Brain pericyte (primary cell): Measurements from ENCODE around the gene TMEM232.
"Not testable (repeated sequence)": the region's sequence is repeated elsewhere in the genome, so short reads cannot be mapped to it uniquely, and the experiment has no call there.

Experiments used
- DNase-seq: peaks from one replicate; pipeline ENCODE4 v3.0.0-alpha.2; 2012; ENCODE audit warnings: low read depth, low spot score

TMEM232 gene

DNA sequence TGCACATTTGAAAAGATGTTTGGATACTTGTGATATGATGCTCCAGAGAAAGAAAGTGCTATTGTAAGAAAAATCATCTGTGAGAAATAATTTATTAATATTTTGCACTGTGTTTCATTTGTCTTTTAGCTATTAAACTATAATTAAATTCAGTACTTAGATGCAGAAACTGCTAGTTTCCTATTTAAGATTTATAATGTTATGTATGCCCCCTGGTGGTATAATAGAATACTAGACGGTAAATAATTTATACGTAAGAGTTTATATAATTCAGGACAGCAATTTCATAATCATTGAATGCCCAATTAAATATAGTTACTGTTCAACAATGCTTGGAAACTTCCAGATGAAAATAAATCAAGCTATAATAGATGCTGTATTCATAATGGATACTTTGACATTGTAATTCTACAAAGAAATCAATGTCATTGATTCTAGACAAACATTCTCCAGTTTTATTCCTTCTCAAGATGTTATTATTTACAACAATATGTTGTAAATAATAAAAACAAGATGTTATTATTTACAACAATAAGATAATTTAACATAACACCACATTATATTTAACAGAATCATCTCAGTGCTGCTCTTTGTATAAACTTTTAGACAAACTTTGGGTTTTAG, 101.0 kb downstream of the TMEM232 start:
- no peak for DNase-seq

DNA sequence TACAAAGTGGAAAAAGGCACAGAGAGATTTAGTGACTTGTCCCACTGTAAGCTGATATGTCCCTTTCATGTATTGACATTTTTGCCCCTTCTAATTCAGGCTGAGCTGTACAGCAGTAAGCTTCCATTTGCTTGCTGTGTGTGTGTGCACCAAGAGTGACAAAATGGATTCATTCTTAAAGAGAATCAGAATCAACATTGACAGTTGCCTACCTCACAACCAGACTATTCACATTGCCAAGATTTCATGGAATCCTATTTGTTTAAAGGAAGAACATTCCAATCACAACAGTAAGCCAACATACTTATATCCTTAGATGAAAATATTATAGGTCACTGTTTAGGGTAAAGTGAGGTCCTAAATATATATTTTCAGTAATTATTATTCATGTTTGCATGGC, 102.6 kb downstream of the TMEM232 start:
- DNase-seq: no peak

DNA sequence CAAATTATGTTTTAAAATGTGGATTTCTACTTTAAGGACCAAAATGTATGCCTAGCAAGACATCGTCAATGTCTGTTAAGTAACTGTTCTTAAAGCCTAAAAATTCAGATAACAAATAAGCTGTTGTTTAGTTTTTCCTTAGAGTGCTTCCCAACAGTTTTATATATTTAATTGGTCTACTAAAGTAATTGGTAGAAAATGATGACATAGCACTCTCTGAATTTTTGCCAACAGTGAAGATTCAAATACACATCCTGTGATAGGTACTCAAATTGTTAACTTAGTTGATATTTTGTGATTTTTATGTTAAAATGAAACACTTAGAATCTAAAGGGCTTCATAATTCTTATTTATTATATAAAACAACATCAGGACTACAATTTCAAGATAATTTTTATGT, 107.5 kb downstream of the TMEM232 start:
- DNase-seq: no peak

DNA sequence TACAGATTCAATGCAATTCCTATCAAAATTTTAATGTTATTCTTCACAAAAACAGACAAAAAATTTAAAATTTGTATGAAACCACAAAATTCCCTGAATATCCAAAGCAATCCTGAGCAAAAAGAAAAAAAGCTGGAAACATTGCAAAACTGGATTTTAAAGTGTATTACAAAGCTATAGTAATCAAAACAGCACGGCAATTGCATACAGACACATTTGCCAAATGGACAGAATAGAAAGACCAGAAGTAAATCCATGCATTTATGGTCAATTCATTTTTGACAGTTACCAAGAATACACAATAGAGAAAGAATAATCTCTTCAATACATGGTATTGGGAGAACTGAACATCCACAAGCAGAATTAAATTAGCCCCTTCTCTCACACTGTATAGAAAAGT, 110.5 kb downstream of the TMEM232 start:
- no peak for DNase-seq

DNA sequence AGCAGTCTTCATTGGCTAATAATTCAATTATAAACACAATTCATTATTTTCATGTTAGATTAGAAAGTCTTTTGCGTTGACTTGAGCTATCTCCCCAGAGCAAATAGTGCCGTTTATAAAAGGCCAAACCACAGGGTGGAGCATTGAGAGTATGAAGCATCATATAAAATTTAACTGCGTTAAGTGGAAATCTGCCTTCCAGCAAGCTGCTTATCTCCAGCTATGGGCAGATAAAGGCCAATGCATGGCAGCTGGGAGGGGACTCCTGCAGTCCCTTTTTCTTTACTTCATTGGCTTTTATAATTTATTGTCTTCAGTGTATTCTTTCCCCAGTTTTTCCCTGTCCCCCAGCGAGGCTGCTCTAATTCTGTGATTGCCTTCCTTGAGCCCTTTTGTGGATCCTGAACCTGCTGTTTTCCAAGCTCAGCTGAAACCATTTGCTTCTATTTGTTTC, 113.7 kb downstream of the TMEM232 start:
- DNase-seq: no peak

DNA sequence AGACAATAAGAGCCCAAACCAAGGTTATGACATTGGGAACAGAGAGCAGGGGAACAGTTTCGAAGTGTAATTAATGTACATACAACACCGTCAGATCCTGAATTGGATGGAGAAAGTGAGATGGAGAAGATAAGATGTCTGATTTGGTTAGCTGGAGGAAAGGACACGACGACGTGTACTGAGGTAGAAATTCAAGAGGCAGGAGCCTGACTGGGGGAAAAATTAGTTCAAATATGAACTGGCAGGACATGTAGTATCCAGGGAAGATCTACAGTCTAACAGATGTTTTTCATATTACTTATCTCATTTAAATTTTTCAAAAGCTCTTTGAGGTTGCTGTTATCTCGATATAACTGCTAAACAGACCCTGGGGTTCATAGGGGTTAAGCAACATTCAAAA, 114.7 kb downstream of the TMEM232 start:
- DNase-seq: no peak

DNA sequence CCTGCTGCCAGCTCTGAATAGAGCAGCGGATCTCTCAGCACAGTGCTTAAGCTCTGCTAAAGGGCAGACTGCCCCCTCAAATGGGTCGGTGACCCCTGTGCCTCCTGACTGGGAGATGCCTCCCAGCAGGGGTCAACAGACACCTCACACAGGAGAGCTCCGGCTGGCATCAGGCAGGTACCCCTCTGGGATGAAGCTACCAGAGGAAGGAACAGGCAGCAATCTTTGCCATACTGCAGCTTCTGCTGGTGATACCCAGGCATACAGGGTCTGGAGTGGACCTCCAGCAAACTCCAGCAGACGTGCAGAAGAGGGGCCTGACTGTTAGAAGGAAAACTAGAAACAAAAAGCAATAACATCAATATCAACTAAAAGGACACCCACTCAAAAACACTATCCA, 131.6 kb downstream of the TMEM232 start:
- DNase-seq: no peak

DNA sequence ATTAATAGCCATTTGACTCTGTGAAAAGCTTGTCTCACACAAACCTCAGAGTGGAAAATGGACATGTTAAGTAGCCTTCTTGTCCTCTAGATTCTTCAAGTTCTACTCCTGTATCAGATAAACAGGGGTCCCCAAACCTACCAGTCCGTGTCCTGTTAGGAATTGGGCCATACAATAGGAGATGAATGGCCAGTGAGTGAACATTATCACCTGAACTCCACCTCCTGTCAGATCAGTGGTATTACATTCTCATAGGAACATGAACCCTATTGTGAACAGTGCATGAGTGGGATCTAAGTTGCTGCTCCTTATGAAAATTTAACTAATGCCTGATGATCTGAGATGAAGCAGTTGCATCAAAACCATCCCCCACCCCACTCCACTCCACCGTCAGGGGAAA, 136.3 kb downstream of the TMEM232 start:
- no peak for DNase-seq

DNA sequence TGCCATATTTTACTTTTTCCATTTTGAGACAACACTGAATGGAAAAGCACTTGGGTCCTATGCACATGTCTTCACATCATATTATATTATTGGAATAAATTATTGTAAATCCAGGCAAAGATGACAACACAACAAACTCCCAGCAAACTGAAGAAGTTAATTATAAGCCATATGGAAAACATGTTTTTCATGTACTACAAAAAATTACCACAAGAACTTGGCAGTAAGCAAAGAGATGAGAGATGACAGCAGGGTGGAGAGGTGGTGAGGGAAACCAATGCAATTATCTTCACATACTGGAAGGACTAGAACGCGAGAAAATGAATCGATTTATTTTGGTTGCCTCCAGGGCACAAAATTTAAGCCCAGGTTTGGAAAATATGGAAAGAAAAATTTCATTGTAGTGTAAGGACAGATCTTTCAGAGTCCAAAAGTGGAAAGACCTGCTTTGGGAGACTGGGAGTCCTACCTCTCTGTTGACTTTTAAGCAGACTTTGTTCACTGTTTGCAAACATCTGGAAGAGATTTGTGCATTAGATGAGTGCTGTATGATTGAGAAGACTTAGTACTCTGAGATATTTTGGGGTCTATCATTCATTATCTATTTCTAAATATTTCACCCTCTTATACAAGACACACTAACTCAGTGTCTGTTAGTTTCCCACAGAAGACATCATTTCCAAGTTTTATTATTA, 138.0 kb downstream of the TMEM232 start:
- no peak for DNase-seq

DNA sequence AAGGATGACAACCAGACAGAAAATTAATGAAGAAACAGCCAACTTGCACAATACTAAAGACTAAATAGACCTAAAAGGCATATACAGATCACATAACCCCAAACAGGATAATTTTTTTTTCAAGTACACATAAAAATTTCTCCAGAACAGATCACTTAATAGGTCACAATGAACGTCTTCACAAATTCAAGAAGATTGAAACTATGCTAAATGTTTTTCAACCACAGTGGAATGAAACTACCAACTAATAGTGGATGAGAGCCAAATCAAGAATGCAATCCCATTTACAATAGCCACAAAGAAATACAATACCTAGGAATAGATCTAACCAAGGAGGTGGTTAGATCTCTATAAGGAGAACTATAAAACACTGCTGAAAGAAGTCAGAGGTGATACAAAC, 145.8 kb downstream of the TMEM232 start:
- no peak for DNase-seq

DNA sequence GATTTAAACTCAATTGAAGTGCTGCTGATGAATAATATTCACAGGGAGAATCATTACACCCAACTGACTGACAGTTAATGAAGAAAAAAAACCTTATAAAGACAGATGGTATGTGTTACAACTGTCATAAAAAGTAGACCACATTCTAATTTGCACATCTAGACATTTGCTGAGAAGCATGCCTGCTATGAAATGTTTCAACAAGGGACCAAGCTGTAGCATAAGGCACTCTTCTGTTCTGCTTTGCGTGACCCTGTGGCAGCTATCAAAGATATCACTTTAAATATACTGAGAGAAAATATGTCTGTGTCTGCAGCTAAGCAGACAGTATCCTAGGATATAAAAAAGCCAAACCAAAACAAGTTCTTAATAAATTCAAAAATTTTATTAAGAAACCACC, 153.7 kb downstream of the TMEM232 start:
- DNase-seq: no peak

DNA sequence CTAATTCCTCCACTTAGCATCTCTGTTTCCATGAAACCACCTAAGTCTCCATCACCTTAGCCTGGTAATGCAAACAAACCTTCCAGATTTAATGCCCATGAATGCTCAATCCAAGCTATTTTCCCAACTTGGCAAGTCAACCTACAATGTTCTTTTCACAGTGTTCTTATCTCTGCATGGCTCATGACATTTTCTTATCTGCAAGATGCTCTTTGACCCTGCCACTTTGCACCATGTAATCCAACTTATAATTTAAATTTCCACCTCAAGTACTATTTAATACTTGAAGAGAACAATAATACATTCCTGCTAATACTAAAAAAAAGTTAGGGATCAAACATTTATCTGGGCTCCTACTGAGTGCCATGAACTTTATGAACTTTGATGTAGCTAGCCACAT, 164.3 kb downstream of the TMEM232 start:
- no peak for DNase-seq

DNA sequence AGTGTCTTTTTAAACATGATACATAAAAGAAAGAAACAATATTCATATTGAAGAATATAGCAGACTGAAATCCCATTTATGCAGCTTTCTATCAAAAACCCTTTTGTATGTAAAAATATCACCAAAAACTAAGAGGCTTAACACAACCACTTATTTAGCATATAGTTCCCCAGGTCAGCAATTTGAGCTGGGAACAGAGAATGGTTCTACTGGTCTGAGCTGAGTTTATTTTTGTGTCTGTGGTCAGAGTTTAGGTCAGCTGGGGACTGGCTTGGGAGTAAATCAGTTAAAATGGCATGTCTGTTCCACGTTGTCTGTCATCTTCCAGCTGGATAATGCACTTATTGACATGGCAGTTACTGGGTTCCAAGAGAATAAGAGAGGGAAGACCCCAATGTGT, 165.0 kb downstream of the TMEM232 start:
- DNase-seq: no peak

DNA sequence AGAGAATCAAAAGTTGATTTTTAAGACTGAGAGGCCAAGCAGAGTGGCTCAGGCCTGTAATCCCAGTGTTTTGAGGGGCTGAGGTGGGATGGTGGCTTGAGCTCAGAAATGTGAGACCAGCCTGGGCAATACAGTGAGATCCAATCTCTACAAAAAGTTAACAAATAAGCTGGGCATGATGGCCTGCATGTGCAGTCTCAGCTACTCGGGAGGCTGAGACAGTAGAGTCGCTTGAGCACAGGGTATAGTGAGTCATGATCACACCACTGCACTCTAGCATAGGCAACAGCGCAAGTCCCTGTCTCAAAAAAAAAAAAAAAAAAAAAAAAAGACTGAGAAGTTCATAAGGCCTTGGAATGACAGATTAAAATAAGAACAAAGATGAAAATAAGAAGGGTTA, 177.2 kb downstream of the TMEM232 start:
- no peak for DNase-seq

DNA sequence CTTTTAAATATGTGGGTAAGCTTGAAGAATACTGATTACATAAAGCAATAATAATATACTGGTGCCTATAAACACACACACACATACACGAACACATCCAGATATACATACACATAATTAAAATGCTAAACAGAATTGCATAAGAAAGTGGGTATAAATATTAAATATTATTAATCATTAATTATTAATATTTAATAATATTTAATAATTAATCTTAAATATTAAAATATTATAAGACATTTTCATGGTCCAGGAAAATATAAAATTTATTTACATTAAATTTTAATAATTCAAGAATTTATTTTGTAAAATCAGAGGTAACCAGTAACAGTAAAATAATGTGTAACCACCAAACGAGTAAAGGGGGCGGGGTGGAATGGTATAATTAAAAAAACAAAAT, 178.3 kb downstream of the TMEM232 start:
- DNase-seq: no peak

DNA sequence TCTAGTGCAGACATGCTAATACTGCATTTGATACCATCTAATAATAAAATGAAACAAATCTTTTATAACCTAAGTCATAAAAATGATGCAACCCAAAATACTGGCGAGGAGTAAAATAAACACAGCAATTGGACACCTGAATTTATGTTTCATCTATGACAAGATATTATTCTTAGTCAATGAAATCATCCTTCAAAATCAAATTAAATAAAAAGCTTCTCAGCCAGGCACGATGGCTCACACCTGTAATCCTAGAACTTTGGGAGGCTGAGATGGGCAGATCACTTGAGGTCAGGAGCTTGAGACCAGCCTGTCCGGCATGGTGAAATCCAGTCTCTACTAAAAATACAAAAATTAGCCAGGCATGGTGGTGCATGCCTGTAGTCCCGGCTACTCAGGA, 179.0 kb downstream of the TMEM232 start:
- no peak for DNase-seq

DNA sequence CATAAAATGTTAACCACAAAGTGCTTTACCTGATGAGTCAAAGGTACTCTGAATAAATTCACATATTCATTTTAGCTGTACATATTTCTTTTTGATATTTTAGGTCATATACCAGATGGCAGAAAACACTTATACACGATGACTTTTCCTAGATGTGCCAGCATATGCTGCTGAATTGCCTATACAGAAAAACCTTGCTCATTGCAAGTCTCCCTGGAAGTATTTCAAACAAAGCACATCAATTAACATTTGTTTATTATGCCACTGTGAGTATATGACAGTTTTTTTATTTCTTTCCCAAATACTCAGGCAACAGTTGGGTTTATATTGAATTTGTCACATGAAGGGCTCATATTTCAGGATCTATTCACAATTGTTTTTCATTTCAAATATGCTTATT, 180.8 kb downstream of the TMEM232 start:
- no peak for DNase-seq

DNA sequence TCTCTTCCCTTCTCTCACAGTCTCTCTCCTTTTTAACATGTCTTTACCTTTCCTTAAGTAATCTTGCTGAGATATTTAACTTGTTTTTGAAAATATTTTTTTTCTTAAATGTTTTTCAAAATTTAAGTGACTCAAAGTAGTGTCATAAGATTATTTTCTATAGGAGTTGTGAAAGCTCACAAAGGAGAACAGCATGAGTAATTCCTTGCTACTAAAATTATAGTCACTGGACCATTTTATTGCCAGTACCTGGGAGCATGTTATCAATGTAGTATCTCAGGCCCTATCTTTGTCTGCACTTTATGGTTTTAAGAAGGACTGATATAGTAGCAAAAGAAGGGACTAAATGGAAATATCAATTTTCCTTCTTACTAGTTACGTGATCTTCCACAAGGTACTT, 181.9 kb downstream of the TMEM232 start:
- no peak for DNase-seq

DNA sequence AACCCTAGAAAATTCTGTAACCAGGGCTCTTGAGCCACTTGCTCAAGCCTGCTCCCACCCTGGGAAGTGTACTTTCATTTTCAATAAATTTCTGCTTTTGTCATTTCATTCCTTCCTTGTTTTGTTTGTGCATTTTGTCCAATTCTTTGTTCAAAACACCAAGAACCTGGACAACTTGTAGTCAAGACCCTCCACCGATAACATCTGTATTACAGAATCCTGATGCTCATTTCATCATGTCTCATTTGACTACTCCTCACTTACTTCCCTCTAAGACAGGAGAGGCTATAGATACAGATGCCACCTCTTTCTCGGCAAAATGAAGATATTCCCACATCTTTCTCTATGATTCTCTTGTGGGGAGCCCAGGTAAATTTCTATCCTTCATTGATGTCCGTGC, 183.5 kb downstream of the TMEM232 start:
- no peak for DNase-seq

DNA sequence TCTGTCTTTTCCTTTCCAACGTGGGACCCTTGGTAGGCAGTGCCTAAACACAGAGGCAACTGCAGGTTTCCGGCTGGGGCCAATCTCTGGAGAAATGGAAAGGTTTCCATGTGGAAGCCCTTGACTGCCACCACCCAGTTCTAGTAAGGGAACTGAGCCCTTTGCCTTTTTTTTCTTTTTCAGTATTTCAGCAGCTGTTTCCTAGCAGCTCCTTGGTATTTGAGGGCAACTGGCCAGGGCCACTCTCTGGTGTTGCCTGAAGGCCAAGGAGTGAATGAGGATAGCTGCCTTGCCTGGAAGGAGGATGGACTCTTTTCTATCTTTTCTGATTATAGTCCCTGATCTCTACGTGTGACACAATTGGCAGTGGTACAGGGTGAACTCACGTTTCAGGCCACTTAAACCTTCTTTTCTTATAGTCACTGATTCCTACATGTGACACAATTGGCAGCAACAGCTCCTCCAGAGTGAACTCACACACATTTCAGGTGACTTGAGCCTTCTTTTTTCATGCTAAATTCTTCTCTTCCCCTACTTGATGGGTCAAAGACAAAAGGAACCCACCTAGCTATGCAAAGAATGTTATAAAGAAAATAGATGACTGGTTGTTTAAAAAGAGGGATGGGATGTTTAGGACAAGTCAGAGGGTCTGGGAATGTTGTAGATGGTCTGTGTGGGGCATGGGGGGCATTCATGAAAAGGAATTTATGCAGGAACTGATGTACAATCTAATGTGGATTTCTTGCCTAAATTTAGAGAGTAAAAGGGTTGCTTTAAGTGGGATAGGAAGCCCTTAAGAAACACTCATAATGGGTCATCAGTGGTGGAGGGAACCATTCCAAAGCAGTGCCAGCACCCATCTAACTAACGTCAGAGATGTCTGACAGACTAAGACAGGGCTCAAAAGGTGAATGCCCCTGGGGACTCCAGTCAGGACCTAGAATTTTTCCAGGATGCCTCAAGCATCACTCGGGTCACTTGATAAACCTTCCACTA, 190.1 kb downstream of the TMEM232 start:
- DNase-seq: no peak

DNA sequence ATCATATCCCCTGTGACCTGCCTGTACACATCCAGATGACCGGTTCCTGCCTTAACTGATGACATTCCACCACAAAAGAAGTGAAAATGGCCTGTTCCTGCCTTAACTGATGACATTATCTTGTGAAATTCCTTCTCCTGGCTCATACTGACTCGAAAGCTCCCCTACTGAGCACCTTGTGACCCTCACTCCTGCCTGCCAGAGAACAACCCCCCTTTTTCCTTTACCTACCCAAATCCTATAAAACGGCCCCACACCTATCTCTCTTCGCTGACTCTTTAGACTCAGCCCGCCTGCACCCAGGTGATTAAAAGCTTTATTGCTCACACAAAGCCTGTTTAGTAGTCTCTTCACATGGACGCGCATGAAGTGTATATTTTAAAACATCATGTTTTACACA, 191.3 kb downstream of the TMEM232 start:
- DNase-seq: not testable (repeated sequence)

DNA sequence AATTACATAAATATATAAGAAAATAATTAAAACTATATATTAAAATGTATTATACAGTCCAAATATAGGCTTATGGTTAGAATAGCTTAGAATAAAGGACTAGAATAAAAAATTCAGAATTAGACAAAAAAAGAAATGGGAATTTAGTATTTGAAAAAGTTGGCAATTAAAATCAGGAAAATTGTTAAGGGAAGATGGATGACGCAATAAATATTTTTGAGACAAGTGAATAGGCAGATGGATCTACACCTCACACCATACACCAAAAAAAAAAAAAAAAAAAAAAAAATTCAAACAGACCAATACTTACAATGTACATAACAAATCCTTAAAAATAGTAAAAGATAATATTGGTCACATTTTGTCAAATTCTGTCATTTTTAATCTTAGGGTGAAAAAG, 200.7 kb downstream of the TMEM232 start:
- DNase-seq: no peak
